Right cardiac atrium (tissue), 5 donors: ENCODE measurements around the gene KRTAP2-4. TPM values are rescaled to one million over a fixed set of nuclear protein-coding genes. Genes with fewer than 3 reads are reported as not detected.
"Not testable (repeated sequence)": the region's sequence is repeated elsewhere in the genome, so short reads cannot be mapped to it uniquely, and the experiment has no call there.

Source experiments
- ATAC-seq, 2 donors: fragments of 200-7000 bp; cut with Tn5 transposase; one replicate each; pipeline versions ENCODE4 v1.8.0 to v1.9.1; 2020; ENCODE audit warnings: moderate library complexity in 2 of 2, mild to moderate bottlenecking in 1 of 2
- DNase-seq, 3 donors: peaks; one replicate each; pipeline ENCODE4 v3.0.0-alpha.2; 2020
- H3K27ac ChIP-seq: one replicate; pipeline ENCODE4 v1.5.1; 2013; ENCODE audit warnings: mild to moderate bottlenecking, low read length, control low read depth, moderate library complexity
- H3K27me3 ChIP-seq: one replicate; pipeline ENCODE4 v1.6.1; 2013; ENCODE audit not compliant: control insufficient read depth, insufficient read depth
- H3K4me1 ChIP-seq: one replicate; pipeline ENCODE4 v1.6.1; 2013; ENCODE audit warnings: low read length; ENCODE audit not compliant: control insufficient read depth, insufficient read depth
- H3K4me3 ChIP-seq: one replicate; pipeline ENCODE4 v1.5.1; 2013; ENCODE audit warnings: low read length, control low read depth
- H3K9me3 ChIP-seq: one replicate; pipeline ENCODE4 v1.6.1; 2013; ENCODE audit warnings: low read length; ENCODE audit not compliant: control insufficient read depth
- WGBS: extraction: QIAGEN DNeasy Blood & Tissue Kit; methylation state at CpG from one replicate; pipeline ENCODE4 v1.1.7; 2013; 5-methylcytosine and 5-hydroxymethylcytosine counted together
- intact Hi-C, 4 donors: fragments of 100-400 bp; cut with DNase I; formaldehyde crosslinking; loops; one replicate each; pipeline versions ENCODE4 v1.11.0 to v1.14.0; 2022 to 2023
- polyA plus RNA-seq: library from polyadenylated mRNA; stranded (reverse); fragments of 200-250 nt; gene quantifications from one replicate; pipeline ENCODE4 v1.2.3, GENCODE V29; 2013
- total RNA-seq, 4 donors: library from RNA; stranded (reverse); fragmentation: NEBNext Ultra II Directional; extraction: Animal tissue kit (Norgen Biotek cat#: 25700); gene quantifications; one replicate each; pipeline ENCODE4 v1.2.1, GENCODE V29; 2021
- donor health status: healthy with polysubstance abuse.
- donor health status: DM: no; HTN: yes; CAD: no.
- donor health status: DM: no; HTN: no; CAD: no.
- donor health status: DM: no; HTN: yes; CAD: no; lungs with severe emphysema.
- donor health status: DM: yes; HTN: yes; CAD: no.

KRTAP2-4 gene
- total and polyA plus RNA-seq, 5 donors, result not detected

- intact Hi-C loops, result no loop called here
- H3K4me1 ChIP-seq, result no peaks in the 10 kb centered on the region
- no peak overlapping the region for H3K27ac ChIP-seq
- WGBS, result 81% methylated on average over 6 of the region's 6 CpGs
- H3K9me3 ChIP-seq, result no peaks in the 10 kb centered on the region
- no peak for DNase-seq
- no peaks in the 10 kb centered on the region for H3K27me3 ChIP-seq
- ATAC-seq, result no peak
- H3K4me3 ChIP-seq, result no peak overlapping the region
Observed at GRCh38 chr17:41098481-41098880, 32.8 kb upstream of the KRTAP2-4 start.

- Histone ChIP-seq H3K9me3 (no peaks in the 10 kb centered on the region), H3K27me3 (no peaks in the 10 kb centered on the region), H3K27ac (no peak within 1 kb of the TSS), H3K4me1 (no peaks in the 10 kb centered on the region), H3K4me3 (no peak within 1 kb of the TSS)
- 58% methylated on average over 4 of the region's 4 CpGs for WGBS
- no peak for DNase-seq
- ATAC-seq, result no peak
- intact Hi-C loops, result no loop called here
Observed at GRCh38 chr17:41098042-41098441, 32.4 kb upstream of the KRTAP2-4 start, which contains the start of gene KRTAP4-8. Gene KRTAP4-8, minus strand, starts transcription at chr17:41098142. Its CDS starts 58 bp downstream, at chr17:41098084.

GRCh38 chr17:41096055-41096454, 30.4 kb upstream of the KRTAP2-4 start:
- H3K27me3 ChIP-seq, result no peaks in the 10 kb centered on the region
- intact Hi-C loops, result no loop called here
- H3K9me3 ChIP-seq, result no peaks in the 10 kb centered on the region
- no peak for DNase-seq
- H3K4me1 ChIP-seq, result no peaks in the 10 kb centered on the region
- H3K27ac ChIP-seq, result no peak overlapping the region
- WGBS, result 74% methylated on average over 7 of the region's 7 CpGs
- no peak for ATAC-seq
- no peak overlapping the region for H3K4me3 ChIP-seq

GRCh38 chr17:41088760-41089352, 23.2 kb upstream of the KRTAP2-4 start:
- intact Hi-C loops, DNase-seq, H3K4me3 ChIP-seq, H3K27me3 ChIP-seq, H3K9me3 ChIP-seq, H3K4me1 ChIP-seq, ATAC-seq, H3K27ac ChIP-seq: not testable (repeated sequence)
- 63% methylated on average over 4 of the region's 4 CpGs for WGBS

- H3K4me3 ChIP-seq, H3K27ac ChIP-seq, DNase-seq, intact Hi-C loops, ATAC-seq, H3K9me3 ChIP-seq, H3K27me3 ChIP-seq, H3K4me1 ChIP-seq: not testable (repeated sequence)
- 77% methylated on average over 14 of the region's 14 CpGs for WGBS
Observed at GRCh38 chr17:41084100-41084856, 18.6 kb upstream of the KRTAP2-4 start, which contains the start of gene KRTAP4-7. Gene KRTAP4-7, plus strand, starts transcription at chr17:41084150. Its CDS starts 57 bp downstream, at chr17:41084207.

- H3K4me3 ChIP-seq, H3K4me1 ChIP-seq, H3K27me3 ChIP-seq, DNase-seq, ATAC-seq, intact Hi-C loops, H3K27ac ChIP-seq, H3K9me3 ChIP-seq: not testable (repeated sequence)
- WGBS, result 72% methylated on average over 2 of the region's 2 CpGs
Observed at GRCh38 chr17:41083427-41083826, 17.7 kb upstream of the KRTAP2-4 start.

- DNase-seq (no peak), ATAC-seq (no peak)
- intact Hi-C loops, result no loop called here
Observed at GRCh38 chr17:41082626-41083025, 16.9 kb upstream of the KRTAP2-4 start.

GRCh38 chr17:41076788-41077187, 11.1 kb upstream of the KRTAP2-4 start:
- Histone ChIP-seq H3K4me3 (no peak overlapping the region), H3K27ac (no peak overlapping the region), H3K4me1 (no peaks in the 10 kb centered on the region), H3K9me3 (no peaks in the 10 kb centered on the region), H3K27me3 (no peaks in the 10 kb centered on the region)
- ATAC-seq, result no peak
- intact Hi-C loops, result no loop called here
- DNase-seq, result no peak

More at GRCh38 chr17:41082626-41083025, 16.9 kb upstream of the KRTAP2-4 start:
- WGBS, result 56% methylated on average over 4 of the region's 4 CpGs
- Histone ChIP-seq H3K9me3 (no peaks in the 10 kb centered on the region), H3K4me3 (no peak overlapping the region), H3K4me1 (no peaks in the 10 kb centered on the region), H3K27me3 (no peaks in the 10 kb centered on the region), H3K27ac (no peak overlapping the region)

GRCh38 chr17:41073676-41074075, 8.0 kb upstream of the KRTAP2-4 start:
- no peak overlapping the region for H3K27ac ChIP-seq
- intact Hi-C loops, result no loop called here
- 86% methylated on average over 2 of the region's 2 CpGs for whole genome bisulfite sequencing
- ATAC-seq (no peak), DNase-seq (no peak)
- H3K4me3 ChIP-seq, result no peak overlapping the region
- no peaks in the 10 kb centered on the region for H3K27me3 ChIP-seq
- H3K9me3 ChIP-seq, result no peaks in the 10 kb centered on the region
- H3K4me1 ChIP-seq, result no peaks in the 10 kb centered on the region

- DNase-seq (no peak), ATAC-seq (no peak)
- H3K4me1 ChIP-seq, result no peaks in the 10 kb centered on the region
- intact Hi-C loops, result no loop called here
- H3K27me3 ChIP-seq, result peaks cover 3% of the 10 kb centered on the region
- no peaks in the 10 kb centered on the region for H3K9me3 ChIP-seq
- H3K27ac ChIP-seq, result no peak overlapping the region
- H3K4me3 ChIP-seq, result no peak overlapping the region
- WGBS, result 78% methylated on average over 5 of the region's 5 CpGs
Observed at GRCh38 chr17:41071606-41072360, 6.1 kb upstream of the KRTAP2-4 start.

- Histone ChIP-seq H3K9me3 (no peaks in the 10 kb centered on the region), H3K27ac (no peak overlapping the region), H3K4me3 (no peak overlapping the region), H3K27me3 (peaks cover 3% of the 10 kb centered on the region), H3K4me1 (no peaks in the 10 kb centered on the region)
- ATAC-seq (no peak), DNase-seq (no peak)
- 74% methylated on average over 3 of the region's 3 CpGs for WGBS
- intact Hi-C loops, result no loop called here
Observed at GRCh38 chr17:41069031-41069430, 3.4 kb upstream of the KRTAP2-4 start.
